HK-2 (cell line): Measurements from ENCODE around the gene ZNF609.

Experiments
- DNase-seq: peaks from one replicate; pipeline ENCODE4 v3.0.0-alpha.2; 2018; ENCODE audit not compliant: unreplicated experiment

The ZNF609 gene

DNA sequence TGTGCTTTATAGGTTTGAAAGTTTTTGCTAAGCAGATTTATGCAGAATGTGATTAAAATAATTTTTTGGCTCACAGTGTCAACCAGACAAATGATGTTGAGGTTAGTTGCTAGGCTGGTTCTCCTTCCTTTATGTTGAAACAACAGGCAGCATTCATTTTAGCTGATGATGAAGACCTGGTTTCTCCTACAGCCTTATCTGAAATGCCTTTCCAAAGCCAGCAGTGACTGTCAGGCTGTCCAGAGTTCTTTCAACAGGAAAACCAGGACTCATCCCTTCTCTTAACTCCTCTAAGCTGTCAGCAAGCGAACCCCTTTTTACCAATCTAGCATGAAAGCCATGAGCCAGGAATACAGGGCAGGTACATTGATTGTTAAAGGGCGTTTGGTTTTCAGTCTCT lies 84.1 kb downstream of the ZNF609 start:
- no peak for DNase-seq

DNA sequence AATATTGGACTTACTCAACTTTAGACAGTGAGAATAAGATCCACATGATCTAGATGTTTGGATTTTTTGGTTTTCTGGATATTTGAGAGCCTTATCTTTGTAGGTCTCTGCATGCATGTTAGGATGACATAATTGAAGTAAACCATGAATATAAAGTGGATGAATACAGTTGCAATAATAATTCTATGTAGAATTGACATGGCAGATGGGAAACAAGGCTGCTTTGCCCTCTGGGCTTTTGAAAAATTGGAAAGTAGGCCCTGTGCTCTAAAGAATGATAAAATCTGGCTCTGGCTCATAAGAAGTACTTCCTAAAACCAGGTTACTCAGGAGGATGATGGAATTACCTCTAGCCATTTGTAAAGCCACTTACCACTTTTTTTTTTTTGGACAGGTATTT lies 86.9 kb downstream of the ZNF609 start:
- DNase-seq, result no peak

DNA sequence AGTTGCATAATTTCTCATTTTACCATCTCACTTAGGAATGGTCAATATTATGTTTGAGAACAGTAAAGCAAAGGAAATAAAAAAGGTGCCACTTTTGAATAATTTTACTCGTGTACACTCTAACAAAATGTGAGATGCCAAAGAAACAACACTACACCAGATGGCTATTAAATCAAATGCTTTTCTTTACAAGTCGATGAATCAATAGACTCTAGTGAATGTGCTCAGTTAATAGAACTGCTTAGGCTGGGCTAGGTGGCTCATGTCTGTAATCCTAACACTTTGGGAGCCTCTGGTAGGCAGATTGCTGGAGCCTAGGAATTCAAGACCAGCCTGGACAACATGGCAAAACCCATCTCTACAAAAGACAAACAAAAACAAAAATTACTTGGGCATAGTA lies 87.9 kb downstream of the ZNF609 start:
- DNase-seq, result no peak

- DNase-seq, result no peak
Observed at GRCh38 chr15:64549860-64550259, 89.5 kb downstream of the ZNF609 start.

- DNase-seq, result no peak
Observed at GRCh38 chr15:64552281-64552948, 92.0 kb downstream of the ZNF609 start.

DNA sequence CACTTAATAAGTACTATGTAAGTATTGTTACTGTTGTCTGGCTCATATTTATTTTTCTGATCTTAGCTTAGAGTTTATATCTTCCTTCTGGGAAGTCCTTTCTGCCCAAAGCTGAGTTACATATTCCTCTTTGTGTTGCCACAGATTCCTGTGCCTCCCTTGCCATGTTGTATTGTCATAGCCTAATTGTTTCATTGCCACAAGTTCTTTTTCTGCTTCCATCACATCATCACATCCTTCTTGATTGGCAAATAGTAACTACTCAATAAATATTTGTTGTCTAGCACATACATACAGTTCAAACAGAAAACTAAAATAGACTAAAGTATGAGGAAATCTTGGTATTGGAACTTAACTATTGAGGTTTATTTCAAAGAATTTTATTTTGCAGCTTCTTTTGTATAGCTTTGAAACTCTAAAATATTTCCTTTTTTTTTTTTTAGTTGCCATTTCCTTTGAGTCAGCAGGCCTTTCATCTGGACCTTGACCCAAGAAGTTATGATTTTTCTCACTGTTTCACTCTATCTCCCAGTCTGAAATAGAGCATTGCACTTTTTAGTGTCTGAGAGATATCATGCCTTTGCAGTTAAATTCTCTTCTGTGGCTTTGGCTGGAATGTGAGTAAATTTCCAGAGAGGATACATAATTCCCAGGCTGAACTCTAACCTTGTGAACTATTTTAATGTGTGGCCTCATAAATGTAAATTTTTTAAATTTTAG lies 98.2 kb downstream of the ZNF609 start:
- DNase-seq, result no peak

DNA sequence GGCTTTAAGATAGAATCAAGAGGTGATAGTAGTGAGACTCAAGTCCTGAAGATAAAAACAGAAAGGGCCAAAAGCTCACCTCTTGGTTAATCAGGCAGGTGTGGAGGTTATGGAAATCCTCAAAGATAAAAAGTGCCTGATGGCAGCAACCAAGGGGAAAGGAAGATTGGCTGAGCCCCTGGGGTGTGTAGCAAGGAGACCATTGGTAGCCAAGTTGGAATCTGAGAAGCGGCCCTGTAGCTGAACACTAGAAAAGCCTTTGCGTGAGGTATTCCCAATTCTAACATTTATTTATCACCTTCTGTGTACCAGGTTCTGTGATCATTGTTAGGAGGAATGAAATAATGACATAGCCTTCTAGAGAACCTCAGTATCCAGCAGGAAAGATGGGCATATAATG lies 98.9 kb downstream of the ZNF609 start:
- no peak for DNase-seq

DNA sequence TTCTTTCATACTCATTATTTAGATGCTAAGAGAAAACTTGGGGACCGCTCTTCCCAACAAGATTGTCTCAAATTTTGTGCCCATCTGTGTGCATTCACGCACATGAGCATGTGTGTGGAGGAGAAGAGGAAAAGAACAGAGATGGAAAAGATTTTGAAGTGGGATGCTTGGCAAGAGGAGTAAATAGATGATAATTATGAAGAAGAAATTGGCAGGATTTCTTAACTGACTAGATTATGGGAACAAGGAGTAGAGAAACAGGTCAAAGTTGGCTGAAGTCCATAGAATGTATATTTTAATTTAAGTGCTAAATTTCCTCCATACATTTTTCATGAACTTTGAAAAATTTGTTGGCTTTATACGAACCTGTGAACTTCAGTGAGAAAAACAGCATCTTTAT lies 100.1 kb downstream of the ZNF609 start:
- DNase-seq, result no peak

GRCh38 chr15:64560998-64561397 lies 100.6 kb downstream of the ZNF609 start:
- no peak for DNase-seq

- DNase-seq, result no peak
Observed at GRCh38 chr15:64562003-64562640, 101.7 kb downstream of the ZNF609 start.

GRCh38 chr15:64566102-64566501 lies 105.7 kb downstream of the ZNF609 start:
- no peak for DNase-seq

DNA sequence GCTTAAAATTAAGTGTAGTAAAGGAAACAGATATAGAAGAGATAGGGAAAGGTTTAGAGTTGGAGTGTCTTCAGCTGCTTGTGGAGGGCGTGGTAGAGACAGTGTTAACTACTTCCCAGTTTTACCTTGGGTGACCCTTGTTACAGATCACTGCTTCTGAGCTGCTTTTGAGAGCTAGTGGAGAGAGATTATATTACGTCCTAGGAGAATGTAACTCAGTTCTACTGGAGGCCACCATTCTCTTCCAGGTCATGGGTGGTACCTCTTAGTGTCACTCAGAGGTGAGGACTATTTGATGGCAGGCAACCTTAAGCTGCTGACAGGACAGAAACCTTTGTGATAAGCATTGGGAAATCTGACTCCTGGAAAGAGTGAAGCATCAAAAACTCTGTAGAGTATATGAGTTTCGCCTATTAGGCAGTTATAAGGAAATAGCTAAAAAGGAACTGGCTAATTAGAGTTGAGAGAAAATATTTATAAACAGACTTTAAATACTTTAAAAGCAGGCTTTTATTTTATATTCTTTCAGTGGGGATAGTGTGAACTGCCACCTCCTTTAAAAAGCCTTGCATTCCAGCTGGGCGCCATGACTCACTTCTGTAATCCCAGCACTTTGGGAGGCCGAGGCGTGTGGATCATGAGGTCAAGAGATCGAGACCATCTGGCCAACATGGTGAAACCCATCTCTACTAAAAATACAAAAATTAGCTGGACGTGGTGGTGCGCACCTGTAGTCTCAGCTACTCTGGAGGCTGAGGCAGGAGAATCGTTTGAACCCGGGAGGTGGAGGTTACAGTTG lies 106.5 kb downstream of the ZNF609 start:
- no peak for DNase-seq

- DNase-seq, result no peak
Observed at GRCh38 chr15:64568765-64569164, 108.4 kb downstream of the ZNF609 start.

DNA sequence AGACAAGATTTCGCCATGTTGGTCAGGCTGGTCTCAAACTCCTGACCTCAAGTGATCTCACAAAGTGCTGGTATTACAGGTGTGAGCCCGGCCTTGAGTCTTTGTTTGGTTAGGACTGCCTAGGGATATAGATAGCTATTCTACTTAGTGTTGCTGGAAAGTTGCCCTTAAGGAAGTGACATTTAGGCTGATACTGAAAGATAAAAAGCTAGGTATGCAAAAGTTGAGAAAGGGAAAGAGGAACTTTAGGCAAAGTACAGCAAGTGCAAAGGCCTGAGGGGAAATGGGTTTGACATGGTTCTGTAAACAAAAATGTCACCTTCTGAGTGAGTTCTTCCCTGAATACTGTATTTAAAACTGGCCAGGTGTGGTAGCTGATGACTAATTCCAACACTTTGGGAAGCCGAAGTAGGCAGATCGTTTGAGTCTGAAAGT lies 111.5 kb downstream of the ZNF609 start:
- DNase-seq, result no peak

- no peak for DNase-seq
Observed at GRCh38 chr15:64572856-64573255, 112.5 kb downstream of the ZNF609 start.

- no peak for DNase-seq
Observed at GRCh38 chr15:64574301-64575017, 114.1 kb downstream of the ZNF609 start.

- DNase-seq, result no peak
Observed at GRCh38 chr15:64580696-64581407, 120.5 kb downstream of the ZNF609 start.

DNA sequence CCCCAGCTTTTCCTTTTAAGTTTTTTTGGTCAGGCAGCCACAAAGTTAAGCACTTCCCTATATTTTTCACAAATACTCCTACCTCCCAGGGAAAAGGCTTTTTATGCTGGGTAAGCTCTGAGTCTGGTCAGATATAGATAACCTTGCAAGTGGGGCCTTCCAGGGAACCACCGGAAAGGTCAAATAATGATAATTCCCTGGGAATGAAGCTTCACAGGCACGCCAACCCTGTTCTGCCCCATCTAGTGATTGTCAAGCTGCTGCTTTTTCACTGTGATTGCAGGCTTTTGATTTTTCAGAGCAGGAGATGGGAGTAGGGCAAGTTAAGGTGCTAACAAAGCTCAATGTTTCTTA lies 121.0 kb downstream of the ZNF609 start:
- no peak for DNase-seq

DNA sequence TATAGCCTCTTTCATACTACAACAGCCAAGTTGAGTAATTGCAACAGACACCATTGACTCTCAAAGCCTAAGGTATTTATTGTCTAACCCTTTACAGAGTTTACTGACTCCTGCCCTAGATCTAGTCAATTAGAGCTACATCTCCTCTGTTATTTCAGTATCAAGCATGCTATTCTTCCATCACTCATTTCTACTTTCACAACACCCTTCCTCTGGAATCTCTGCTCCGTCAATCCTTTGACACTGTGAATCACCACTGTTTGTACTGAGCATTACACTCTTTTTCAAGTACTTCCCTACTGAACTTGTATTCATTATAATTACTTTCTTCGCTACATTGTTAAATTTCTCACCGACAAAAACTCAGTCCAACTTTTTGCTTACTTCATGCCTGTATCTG lies 121.8 kb downstream of the ZNF609 start:
- no peak for DNase-seq

DNA sequence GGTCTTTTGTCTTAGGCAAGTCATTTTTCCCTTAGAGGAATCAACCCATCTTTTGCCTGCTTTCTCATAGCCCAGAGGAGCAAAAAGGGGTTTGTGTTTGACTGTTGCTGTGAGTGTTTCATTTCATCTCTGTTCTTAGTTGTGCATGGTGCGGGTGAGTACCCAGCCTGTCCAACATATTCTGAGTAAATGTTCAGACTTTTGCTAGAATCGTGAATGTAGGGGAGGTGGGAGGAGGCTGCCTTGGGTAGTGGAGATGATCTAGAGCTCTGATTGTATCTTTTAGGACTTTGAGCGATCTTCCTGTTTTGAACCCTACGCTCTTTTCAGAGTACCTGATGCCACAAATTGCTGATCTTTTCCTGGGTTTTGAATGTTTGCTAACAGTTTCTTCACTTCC lies 123.1 kb downstream of the ZNF609 start:
- no peak for DNase-seq

DNA sequence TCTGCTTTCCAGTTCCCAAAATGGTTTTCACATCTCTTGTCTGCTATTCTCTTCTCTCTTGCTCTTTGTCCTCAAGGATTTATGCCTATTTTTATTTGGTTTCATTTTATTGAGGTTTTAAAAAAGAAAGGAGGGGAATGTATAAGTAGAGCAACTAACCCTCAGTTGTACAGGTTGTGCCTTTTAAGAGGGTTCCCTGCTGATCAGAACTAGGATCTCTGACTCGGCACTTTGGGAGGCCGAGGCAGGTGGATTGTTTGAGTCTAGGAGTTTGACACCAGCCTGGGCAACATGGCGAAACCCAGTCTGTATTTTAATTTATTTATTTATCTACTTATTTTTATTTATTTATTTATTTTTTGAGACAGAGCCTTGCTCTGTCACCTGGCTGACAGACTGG lies 123.6 kb downstream of the ZNF609 start:
- DNase-seq, result no peak
